PC-3 (cell line): Measurements from ENCODE around the gene KRT82. TPM values are rescaled to one million over a fixed set of nuclear protein-coding genes. Genes with fewer than 3 reads are reported as not detected.

Experiments used
- ATAC-seq: fragments of 200-7000 bp; cut with Tn5 transposase; 2 replicates; pipeline ENCODE4 v1.9.1; 2020; ENCODE audit warnings: mild to moderate bottlenecking, moderate library complexity
- BruUV-seq: library from RNA; stranded (reverse); fragments of 400-500 nt; replicated peaks from 2 replicates; lab custom pipeline; 2021; lab: Mats Ljungman, UMichigan
- CTCF ChIA-PET: fragments of 300-600 bp; sonication (Branson Sonifier 250); formaldehyde crosslinking; loops from one replicate; lab custom pipeline; 2022; ENCODE audit warnings: antibody characterized with exemption; lab: Charles Lee
- POLR2A ChIA-PET: fragments of 300-600 bp; sonication (Branson Sonifier 250); formaldehyde crosslinking; loops from one replicate; lab custom pipeline; 2022; ENCODE audit warnings: antibody characterized with exemption; ENCODE audit not compliant: unreplicated experiment; lab: Charles Lee
- DNase-seq: peaks from one replicate; pipeline ENCODE4 v3.0.0-alpha.2; 2015
- H2AFZ ChIP-seq: fragments of 300-600 bp; sonication (generic); 2 replicates; pipeline ENCODE4 v1.6.0; 2016; ENCODE audit warnings: antibody characterized with exemption, low read length
- H3F3A ChIP-seq: fragments of 300-600 bp; sonication (generic); one replicate; pipeline ENCODE4 v1.6.0; 2017; ENCODE audit warnings: antibody characterized with exemption, low read length, control low read depth, mild to moderate bottlenecking; ENCODE audit not compliant: unreplicated experiment
- H3K27ac ChIP-seq: fragments of 300-600 bp; sonication (generic); 2 replicates; pipeline ENCODE4 v1.5.1; 2016; ENCODE audit warnings: mild to moderate bottlenecking, low read length
- H3K27me3 ChIP-seq: fragments of 300-600 bp; sonication (generic); 2 replicates; pipeline ENCODE4 v1.6.1; 2016; ENCODE audit warnings: low read length, mixed read lengths
- H3K36me3 ChIP-seq: fragments of 300-600 bp; sonication (generic); 2 replicates; pipeline ENCODE4 v1.6.1; 2016; ENCODE audit warnings: low read depth, mixed run types, low read length, mixed read lengths
- H3K4me1 ChIP-seq: fragments of 300-600 bp; sonication (generic); 2 replicates; pipeline ENCODE4 v1.5.1; 2016; ENCODE audit warnings: low read length; ENCODE audit not compliant: insufficient read depth
- H3K4me2 ChIP-seq: fragments of 300-600 bp; sonication (generic); 2 replicates; pipeline ENCODE4 v1.6.0; 2016; ENCODE audit warnings: low read length
- H3K4me3 ChIP-seq: fragments of 300-600 bp; sonication (generic); 2 replicates; pipeline ENCODE4 v1.5.1; 2016; ENCODE audit warnings: mild to moderate bottlenecking, low read length, mixed read lengths
- H3K79me2 ChIP-seq: fragments of 300-600 bp; sonication (generic); 2 replicates; pipeline ENCODE4 v1.6.1; 2017; ENCODE audit warnings: low read length, mixed read lengths
- H3K9ac ChIP-seq: fragments of 300-600 bp; sonication (generic); 2 replicates; pipeline ENCODE4 v1.6.0; 2016; ENCODE audit warnings: mild to moderate bottlenecking, low read length
- H3K9me2 ChIP-seq: fragments of 300-600 bp; sonication (generic); replicated peaks from 2 replicates; pipeline ENCODE4 v1.6.1; 2016; ENCODE audit warnings: mixed run types, low read length, mixed read lengths
- H3K9me3 ChIP-seq: fragments of 300-600 bp; sonication (generic); 2 replicates; pipeline ENCODE4 v1.6.1; 2016; ENCODE audit warnings: low read length, mixed read lengths
- H4K20me1 ChIP-seq: fragments of 300-600 bp; sonication (generic); 2 replicates; pipeline ENCODE4 v1.6.1; 2016; ENCODE audit warnings: low read length, mixed read lengths
- EZH2 ChIP-seq: fragments of 300-600 bp; sonication (generic); IDR thresholded peaks from one replicate; pipeline ENCODE4 v1.6.1; 2017; ENCODE audit warnings: antibody characterized with exemption, mild to moderate bottlenecking, low read length; ENCODE audit not compliant: unreplicated experiment
- EZH2phosphoT487 ChIP-seq: fragments of 300-600 bp; sonication (generic); IDR thresholded peaks from 2 replicates; pipeline ENCODE4 v1.6.1; 2018; ENCODE audit warnings: mild to moderate bottlenecking, antibody characterized with exemption, low read length, borderline replicate concordance
- intact Hi-C: fragments of 100-400 bp; cut with micrococcal nuclease; formaldehyde crosslinking; loops from 2 replicates; pipeline ENCODE4 v1.9.0; 2023
- total RNA-seq: library from RNA; depleted of rRNA; stranded (reverse); fragments of >200 nt; gene quantifications from 2 replicates; pipeline ENCODE4 v1.2.3, GENCODE V29; 2014
- TF ChIP-seq, protein P1 (sequence below): fragments of 300-600 bp; sonication (generic); conservative IDR thresholded peaks from 2 replicates; pipeline ENCODE4 v1.5.1; 2017; ENCODE audit warnings: antibody characterized with exemption, low read depth, mild to moderate bottlenecking, low read length

Gene KRT82
- total RNA-seq, 1 experiment from 2014 or later = 0.29 TPM

DNA sequence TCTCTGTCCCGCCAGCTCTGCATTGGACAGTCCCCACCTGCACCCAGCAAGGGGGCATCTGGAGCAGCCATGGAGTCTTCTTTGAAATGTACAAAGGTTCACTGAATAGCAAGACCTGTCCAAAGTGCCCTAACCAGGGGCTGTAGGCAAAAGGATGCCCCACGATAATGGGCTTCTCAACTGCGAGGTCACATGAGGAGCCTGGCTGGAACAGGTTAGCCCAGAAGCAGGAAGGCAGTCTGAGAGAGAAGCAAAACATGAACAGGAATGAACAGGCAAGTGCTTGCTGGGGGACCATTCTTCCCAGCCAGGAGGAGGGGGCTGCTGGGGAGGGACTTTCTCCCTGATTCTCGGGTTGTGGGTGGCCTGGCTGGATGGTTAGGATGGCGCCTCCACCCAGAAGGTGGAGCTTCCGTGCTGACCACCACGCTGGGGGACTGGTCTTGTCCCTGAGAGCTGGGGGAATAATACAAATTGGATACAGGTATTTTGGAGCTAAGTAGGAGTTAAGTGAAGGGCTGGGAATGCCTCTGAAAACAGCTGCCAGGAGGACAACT, 46.0 kb downstream of the KRT82 start:
- TF ChIP-seq EZH2phosphoT487 (no peak), EZH2 (no peak)
- TF ChIP-seq, protein P1, sequence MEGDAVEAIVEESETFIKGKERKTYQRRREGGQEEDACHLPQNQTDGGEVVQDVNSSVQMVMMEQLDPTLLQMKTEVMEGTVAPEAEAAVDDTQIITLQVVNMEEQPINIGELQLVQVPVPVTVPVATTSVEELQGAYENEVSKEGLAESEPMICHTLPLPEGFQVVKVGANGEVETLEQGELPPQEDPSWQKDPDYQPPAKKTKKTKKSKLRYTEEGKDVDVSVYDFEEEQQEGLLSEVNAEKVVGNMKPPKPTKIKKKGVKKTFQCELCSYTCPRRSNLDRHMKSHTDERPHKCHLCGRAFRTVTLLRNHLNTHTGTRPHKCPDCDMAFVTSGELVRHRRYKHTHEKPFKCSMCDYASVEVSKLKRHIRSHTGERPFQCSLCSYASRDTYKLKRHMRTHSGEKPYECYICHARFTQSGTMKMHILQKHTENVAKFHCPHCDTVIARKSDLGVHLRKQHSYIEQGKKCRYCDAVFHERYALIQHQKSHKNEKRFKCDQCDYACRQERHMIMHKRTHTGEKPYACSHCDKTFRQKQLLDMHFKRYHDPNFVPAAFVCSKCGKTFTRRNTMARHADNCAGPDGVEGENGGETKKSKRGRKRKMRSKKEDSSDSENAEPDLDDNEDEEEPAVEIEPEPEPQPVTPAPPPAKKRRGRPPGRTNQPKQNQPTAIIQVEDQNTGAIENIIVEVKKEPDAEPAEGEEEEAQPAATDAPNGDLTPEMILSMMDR = no peak
- ChIA-PET POLR2A (no interaction called here), CTCF (no interaction called here)
- peaks cover 3% of the 10 kb centered on the region; the same call in 1 of the 2 replicates for H3K4me1 ChIP-seq
- no peak overlapping the region for H3K9ac ChIP-seq
- no peaks in the 10 kb centered on the region for H3K9me3 ChIP-seq
- no peaks in the 10 kb centered on the region for H3K36me3 ChIP-seq
- ATAC-seq (no peak), DNase-seq (no peak)
- H3K27me3 ChIP-seq = no peaks in the 10 kb centered on the region
- no peak overlapping the region for H2AFZ ChIP-seq
- no peak overlapping the region for H3K4me2 ChIP-seq
- no peaks in the 10 kb centered on the region for H3K9me2 ChIP-seq
- intact Hi-C loops = no loop called here
- H3K79me2 ChIP-seq = no peaks in the 10 kb centered on the region
- BruUV-seq = no TSS peak
- H3K4me3 ChIP-seq = no peak overlapping the region
- H3F3A ChIP-seq = no peaks in the 10 kb centered on the region
- H3K27ac ChIP-seq = no peak overlapping the region
- no peaks in the 10 kb centered on the region for H4K20me1 ChIP-seq

DNA sequence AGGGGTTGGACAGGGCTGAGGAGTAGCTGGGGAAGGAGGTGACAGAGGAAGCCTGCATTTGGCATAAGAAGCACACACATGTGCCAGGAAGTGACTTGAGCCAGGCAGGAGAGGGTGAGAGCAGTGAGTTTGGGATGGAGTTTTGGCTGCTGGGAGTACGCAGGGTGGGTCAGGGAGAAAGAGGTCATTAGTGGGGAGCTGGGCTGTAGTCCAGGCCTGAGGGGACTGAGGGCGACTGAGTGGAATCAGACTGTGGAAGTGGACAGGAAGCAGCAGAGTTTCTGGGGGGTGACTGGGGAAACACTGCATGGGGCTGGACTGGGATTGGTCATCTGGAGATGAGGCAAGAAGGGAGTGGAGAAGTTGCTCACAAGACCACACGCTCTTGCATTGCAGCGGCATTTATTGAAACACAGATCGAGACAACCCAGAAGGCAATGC, 46.5 kb downstream of the KRT82 start:
- H3K4me3 ChIP-seq = no peak overlapping the region
- ChIA-PET POLR2A (no interaction called here), CTCF (no interaction called here)
- H3K27me3 ChIP-seq = no peaks in the 10 kb centered on the region
- no peaks in the 10 kb centered on the region for H3K9me2 ChIP-seq
- no peaks in the 10 kb centered on the region for H3K79me2 ChIP-seq
- intact Hi-C loops = no loop called here
- no peaks in the 10 kb centered on the region for H3K36me3 ChIP-seq
- H2AFZ ChIP-seq = no peak overlapping the region
- H3K4me2 ChIP-seq = no peak overlapping the region
- ATAC-seq (no peak), DNase-seq (no peak)
- no peak overlapping the region for H3K9ac ChIP-seq
- no peaks in the 10 kb centered on the region for H3K9me3 ChIP-seq
- H3K4me1 ChIP-seq = peaks cover 3% of the 10 kb centered on the region; the same call in 1 of the 2 replicates
- BruUV-seq = no TSS peak
- TF ChIP-seq EZH2 (no peak), EZH2phosphoT487 (no peak)
- TF ChIP-seq, protein P1 = no peak
- H3F3A ChIP-seq = no peaks in the 10 kb centered on the region
- no peak overlapping the region for H3K27ac ChIP-seq
- H4K20me1 ChIP-seq = no peaks in the 10 kb centered on the region

DNA sequence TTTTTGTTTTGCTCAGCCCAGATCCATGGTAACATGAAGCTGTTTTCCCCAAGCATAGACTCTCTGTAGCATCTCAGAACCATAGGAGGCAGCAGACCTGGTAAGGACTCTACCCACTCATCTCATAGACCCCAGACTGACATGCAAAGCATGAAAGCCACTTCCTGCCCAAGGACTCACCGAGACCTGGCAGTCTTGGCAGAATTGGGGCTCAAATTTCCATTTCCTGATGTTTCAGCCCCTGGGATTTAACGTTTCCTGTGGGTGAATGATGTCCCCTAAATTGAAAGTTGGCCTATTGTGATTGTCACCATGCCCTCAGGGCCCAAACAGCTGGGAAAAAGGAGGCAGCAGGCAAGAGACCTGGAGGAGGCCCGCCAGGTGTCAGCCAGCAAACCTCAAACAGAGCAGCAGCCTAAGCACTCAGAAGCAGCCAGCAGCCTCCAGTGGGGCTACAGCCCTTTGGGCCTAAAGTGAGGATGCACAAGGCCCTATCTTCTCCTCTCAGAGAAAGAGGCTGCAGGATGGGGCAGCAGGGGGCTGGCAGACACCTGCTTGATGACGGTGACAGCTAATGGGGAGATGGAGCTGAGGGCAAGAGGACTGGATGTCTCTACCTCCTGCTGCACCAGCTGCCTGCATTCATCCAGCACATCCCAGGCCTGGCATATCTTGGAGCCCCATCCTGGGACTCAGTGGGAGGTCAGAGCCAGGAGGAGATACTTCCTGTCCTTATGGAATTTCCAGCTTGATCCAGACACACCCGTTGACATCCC, 47.4 kb downstream of the KRT82 start:
- Histone ChIP-seq H3K9me3 (no peaks in the 10 kb centered on the region), H3K9me2 (no peaks in the 10 kb centered on the region), H3F3A (no peaks in the 10 kb centered on the region), H4K20me1 (no peaks in the 10 kb centered on the region), H2AFZ (no peak overlapping the region), H3K4me2 (no peak overlapping the region), H3K27me3 (no peaks in the 10 kb centered on the region), H3K79me2 (no peaks in the 10 kb centered on the region), H3K4me1 (peaks cover 3% of the 10 kb centered on the region; the same call in 1 of the 2 replicates), H3K36me3 (no peaks in the 10 kb centered on the region), H3K4me3 (no peak overlapping the region), H3K9ac (no peak overlapping the region), H3K27ac (no peak overlapping the region)
- CTCF ChIA-PET = no interaction called here
- POLR2A ChIA-PET = no interaction called here
- ATAC-seq = no peak; the same call in 1 of the 2 replicates
- no TSS peak for BruUV-seq
- intact Hi-C loops = no loop called here
- TF ChIP-seq, protein P1 = no peak
- no peak for TF ChIP-seq EZH2phosphoT487
- peak; percentile 9 for DNase-seq
